ENCODE results near the gene LINGO3. TPM values are rescaled to one million over a fixed set of nuclear protein-coding genes. Genes with fewer than 3 reads are reported as not detected.
A peak's percentile ranks its signal among the peaks of the same experiment; 100 is the strongest.

LINGO3 gene
- polyA plus RNA-seq, 1 experiment = not detected

DNA sequence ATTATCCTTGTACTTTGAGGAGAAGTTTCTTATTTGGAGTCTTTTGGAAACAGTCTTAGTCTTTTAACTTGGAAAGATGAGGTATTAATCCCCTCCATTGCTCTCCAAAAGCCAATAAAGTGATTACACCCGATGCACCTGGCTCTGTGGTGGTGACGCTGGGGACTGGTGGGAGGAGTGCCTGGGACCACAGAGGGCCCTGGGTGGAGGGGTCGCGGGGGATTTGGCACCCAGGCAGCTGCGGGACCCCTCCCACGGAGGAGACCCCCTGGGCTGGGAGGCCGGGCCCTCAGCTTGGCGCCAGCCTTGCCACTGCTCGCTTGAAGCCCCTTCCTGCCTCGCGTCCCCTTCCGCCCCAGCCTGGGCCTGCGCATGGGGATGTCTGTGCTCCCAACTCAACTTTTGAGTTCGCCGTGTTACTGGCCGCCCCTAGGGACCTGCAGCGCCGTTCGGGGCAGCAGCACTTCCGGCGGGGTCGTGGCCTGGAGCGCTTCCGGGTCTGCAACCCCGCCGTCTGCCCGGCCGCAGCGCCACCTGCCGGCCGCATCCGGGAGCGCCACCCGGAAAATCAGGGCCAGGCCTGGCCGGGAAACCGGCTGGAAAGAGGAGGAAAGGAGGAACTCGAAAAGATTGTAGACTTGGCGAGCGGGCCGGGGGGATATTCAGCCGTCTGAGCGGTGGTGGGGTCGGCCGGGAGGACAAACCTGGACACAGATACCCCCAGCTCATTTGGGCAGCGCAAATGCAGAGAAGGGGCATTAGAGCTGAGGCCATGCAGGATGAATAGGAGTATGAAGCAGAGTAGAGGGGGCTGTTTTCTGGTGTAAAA is 34.4 kb downstream of the LINGO3 start:
- peaks cover 11% of the 10 kb centered on the region; the same call in 1 of the 2 replicates for H3K9me3 ChIP-seq (ENCODE audit: control insufficient read depth, insufficient read depth, low read length)
- H3K27me3 ChIP-seq (ENCODE audit: control insufficient read depth, insufficient read depth, low read length) = no peaks in the 10 kb centered on the region
- H3K27ac ChIP-seq (ENCODE audit: low read depth, low read length) = peak overlapping the region; percentile 31
- ChIA-PET CTCF (interaction anchor here (1.1 to 2.3 kb wide), 7 partner anchors 10 to 118 kb away, joined by 3 to 15 read pairs (median 5); partner anchors contain the start of gene PLEKHJ1), POLR2A (no interaction called here)
- TF ChIP-seq, protein P1, sequence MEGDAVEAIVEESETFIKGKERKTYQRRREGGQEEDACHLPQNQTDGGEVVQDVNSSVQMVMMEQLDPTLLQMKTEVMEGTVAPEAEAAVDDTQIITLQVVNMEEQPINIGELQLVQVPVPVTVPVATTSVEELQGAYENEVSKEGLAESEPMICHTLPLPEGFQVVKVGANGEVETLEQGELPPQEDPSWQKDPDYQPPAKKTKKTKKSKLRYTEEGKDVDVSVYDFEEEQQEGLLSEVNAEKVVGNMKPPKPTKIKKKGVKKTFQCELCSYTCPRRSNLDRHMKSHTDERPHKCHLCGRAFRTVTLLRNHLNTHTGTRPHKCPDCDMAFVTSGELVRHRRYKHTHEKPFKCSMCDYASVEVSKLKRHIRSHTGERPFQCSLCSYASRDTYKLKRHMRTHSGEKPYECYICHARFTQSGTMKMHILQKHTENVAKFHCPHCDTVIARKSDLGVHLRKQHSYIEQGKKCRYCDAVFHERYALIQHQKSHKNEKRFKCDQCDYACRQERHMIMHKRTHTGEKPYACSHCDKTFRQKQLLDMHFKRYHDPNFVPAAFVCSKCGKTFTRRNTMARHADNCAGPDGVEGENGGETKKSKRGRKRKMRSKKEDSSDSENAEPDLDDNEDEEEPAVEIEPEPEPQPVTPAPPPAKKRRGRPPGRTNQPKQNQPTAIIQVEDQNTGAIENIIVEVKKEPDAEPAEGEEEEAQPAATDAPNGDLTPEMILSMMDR (IDR thresholded peaks at IDR 0.05; ENCODE audit: low read depth, low read length) = peak; percentile 82
- no peak for DNase-seq (ENCODE audit: low read depth, low spot score)
- peak overlapping the region; percentile 45 for H3K4me3 ChIP-seq (ENCODE audit: low read depth, low read length)

DNA sequence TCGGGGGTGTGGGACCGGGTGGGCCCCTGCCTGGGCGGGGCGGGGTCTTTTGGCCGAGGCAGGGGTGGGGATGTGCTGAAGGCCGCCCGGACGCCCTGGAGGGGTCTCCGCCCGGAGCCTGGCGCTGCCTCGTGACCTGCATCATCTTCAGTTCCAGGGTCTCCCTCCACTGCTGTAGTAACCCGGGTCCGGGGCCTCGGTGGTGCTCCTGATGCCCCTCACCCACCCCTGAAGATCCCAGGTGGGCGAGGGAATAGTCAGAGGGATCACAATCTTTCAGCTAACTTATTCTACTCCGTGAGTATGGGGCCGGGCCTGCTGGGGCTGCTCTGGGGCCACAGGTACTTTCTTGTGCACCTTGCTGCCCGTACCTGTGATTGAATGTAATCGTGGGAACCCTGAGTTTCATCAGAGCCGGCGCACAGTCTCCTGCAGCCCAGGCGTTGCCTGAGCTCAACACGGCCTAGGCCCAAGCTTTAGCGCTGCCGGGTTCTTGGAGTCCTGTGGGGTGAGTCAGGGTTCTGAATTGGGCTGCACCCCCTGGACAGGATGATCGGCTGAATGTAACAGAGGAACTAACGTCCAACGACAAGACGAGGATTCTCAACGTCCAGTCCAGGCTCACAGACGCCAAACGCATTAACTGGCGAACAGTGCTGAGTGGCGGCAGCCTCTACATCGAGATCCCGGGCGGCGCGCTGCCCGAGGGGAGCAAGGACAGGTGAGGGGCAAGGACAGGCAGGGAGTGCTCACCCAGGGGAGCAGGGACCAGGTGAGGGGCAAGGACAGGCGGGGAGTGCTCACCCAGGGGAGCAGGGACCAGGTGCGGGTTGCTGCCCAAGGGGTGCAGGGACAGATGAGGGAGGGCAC is 36.5 kb downstream of the LINGO3 start:
- Histone ChIP-seq H3K27me3 (ENCODE audit: control insufficient read depth, insufficient read depth, low read length) (no peaks in the 10 kb centered on the region), H3K9me3 (ENCODE audit: control insufficient read depth, insufficient read depth, low read length) (peaks cover 11% of the 10 kb centered on the region; the same call in 1 of the 2 replicates), H3K4me3 (ENCODE audit: low read depth, low read length) (peak overlapping the region; percentile 98), H3K27ac (ENCODE audit: low read depth, low read length) (peak overlapping the region; percentile 39)
- POLR2A ChIA-PET = interaction anchor here (1.1 to 1.7 kb wide), 4 partner anchors 11 to 32 kb away, joined by 3 to 7 read pairs (median 4); partner anchors contain the start of gene PEAK3
- TF ChIP-seq, protein P1 (IDR thresholded peaks at IDR 0.05; ENCODE audit: low read depth, low read length) = no peak
- CTCF ChIA-PET = interaction anchor here (0.6 to 1.4 kb wide), 2 partner anchors 13 to 116 kb away, joined by 3 read pairs; no protein-coding TSS in a partner anchor
- no peak for DNase-seq (ENCODE audit: low read depth, low spot score)

DNA sequence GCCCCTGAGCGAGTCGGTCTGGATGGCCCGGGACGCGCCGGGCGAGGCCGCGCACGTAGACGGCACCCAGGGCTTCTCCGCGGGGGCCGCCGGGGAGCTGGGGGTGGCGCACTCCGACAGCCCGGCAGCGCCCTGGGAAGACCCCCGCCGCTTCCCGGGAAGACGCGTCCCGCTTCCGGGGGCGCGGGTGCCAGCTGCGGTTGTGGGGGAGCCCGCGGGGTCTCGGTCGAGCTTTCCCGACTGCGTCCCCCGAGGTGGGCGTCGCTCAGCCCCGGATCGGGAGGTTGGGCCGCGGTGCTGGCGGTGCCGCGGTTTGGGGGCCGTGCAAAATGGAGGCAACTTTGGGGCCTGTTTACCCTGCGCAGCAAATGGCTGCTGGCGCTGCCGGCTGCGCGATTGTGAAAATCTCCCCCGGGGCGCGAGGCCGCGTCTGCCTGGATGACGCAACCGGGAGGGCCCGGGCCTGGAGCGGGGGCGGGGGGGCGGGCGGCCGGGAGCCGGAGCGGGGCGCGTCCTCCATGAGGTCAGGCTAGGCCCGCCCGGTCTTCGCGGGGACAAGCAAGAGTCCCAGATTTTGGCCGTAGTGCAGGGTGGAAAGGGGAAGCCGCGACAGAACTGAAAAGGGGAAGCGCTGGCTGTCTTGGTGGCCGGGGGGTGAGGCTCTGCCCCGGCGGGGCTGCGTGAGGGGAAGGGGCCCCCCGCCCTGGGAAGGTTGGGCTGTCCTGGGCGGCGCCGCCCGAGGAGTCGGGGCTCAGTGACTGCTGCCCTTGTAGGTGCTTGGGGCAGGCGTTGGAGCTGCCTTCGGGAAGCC is 37.3 kb downstream of the LINGO3 start:
- TF ChIP-seq, protein P1 (IDR thresholded peaks at IDR 0.05; ENCODE audit: low read depth, low read length) = no peak
- POLR2A ChIA-PET = interaction anchor here (1.0 to 1.7 kb wide), 4 partner anchors 11 to 206 kb away, joined by 3 to 7 read pairs (median 4); partner anchors contain the start of genes GADD45B and PEAK3
- Histone ChIP-seq H3K9me3 (ENCODE audit: control insufficient read depth, insufficient read depth, low read length) (peaks cover 11% of the 10 kb centered on the region; the same call in 1 of the 2 replicates), H3K27ac (ENCODE audit: low read depth, low read length) (peak overlapping the region; percentile 75), H3K4me3 (ENCODE audit: low read depth, low read length) (peak overlapping the region; percentile 98), H3K27me3 (ENCODE audit: control insufficient read depth, insufficient read depth, low read length) (no peaks in the 10 kb centered on the region)
- CTCF ChIA-PET = interaction anchor here (0.6 to 1.4 kb wide), 2 partner anchors 12 to 115 kb away, joined by 3 read pairs; no protein-coding TSS in a partner anchor
- peak; percentile 58 for DNase-seq (ENCODE audit: low read depth, low spot score)

DNA sequence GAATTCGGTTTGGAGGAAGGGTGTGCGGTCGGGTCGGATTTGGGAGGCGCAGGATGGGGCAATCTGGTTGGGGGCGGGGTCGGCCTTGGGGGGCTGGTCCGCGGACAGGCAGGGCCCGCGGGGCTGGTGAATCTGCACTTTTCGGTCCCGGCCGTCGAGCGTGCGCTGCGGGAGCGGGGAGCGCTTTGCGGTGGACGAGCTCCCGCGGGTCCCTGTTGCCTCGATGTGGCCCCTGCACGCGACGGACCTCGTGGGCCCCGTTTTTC is 37.9 kb downstream of the LINGO3 start:
- TF ChIP-seq, protein P1 (IDR thresholded peaks at IDR 0.05; ENCODE audit: low read depth, low read length) = no peak
- DNase-seq (ENCODE audit: low read depth, low spot score) = no peak
- ChIA-PET POLR2A (interaction anchor here (0.6 to 1.7 kb wide), 6 partner anchors 12 to 206 kb away, joined by 3 to 7 read pairs (median 3); partner anchors contain the start of genes GADD45B, PEAK3 and PLEKHJ1), CTCF (no interaction called here)
- Histone ChIP-seq H3K27ac (ENCODE audit: low read depth, low read length) (peak overlapping the region; percentile 75), H3K9me3 (ENCODE audit: control insufficient read depth, insufficient read depth, low read length) (peaks cover 11% of the 10 kb centered on the region; the same call in 1 of the 2 replicates), H3K4me3 (ENCODE audit: low read depth, low read length) (peak overlapping the region; percentile 98), H3K27me3 (ENCODE audit: control insufficient read depth, insufficient read depth, low read length) (no peaks in the 10 kb centered on the region)

Measured in AG04450 (cell line).